Tibial nerve (tissue), 4 donors: ENCODE data around the gene AK4.

Source experiments
- CTCF ChIP-seq, 5 experiments: fragments of 200-600 bp in 3 of 5; fragments of 450-650 bp in 2 of 5; sonication (generic) in 3 of 5; IDR thresholded peaks; one replicate each; pipeline ENCODE4 v1.5.1; 2016 to 2019; ENCODE audit warnings: antibody characterized with exemption in 5 of 5, mild to moderate bottlenecking in 3 of 5, moderate library complexity in 2 of 5
- EP300 ChIP-seq, 2 donors: sonication (generic); formaldehyde crosslinking; IDR thresholded peaks; one replicate each; pipeline ENCODE4 v1.6.1; 2017; ENCODE audit warnings: antibody characterized with exemption in 2 of 2, mild to moderate bottlenecking in 1 of 2
- POLR2A ChIP-seq, 2 donors: fragments of 450-650 bp; IDR thresholded peaks; one replicate each; pipeline ENCODE4 v1.6.1; 2017; ENCODE audit warnings: antibody characterized with exemption in 2 of 2, mild to moderate bottlenecking in 2 of 2, moderate library complexity in 2 of 2

DNA sequence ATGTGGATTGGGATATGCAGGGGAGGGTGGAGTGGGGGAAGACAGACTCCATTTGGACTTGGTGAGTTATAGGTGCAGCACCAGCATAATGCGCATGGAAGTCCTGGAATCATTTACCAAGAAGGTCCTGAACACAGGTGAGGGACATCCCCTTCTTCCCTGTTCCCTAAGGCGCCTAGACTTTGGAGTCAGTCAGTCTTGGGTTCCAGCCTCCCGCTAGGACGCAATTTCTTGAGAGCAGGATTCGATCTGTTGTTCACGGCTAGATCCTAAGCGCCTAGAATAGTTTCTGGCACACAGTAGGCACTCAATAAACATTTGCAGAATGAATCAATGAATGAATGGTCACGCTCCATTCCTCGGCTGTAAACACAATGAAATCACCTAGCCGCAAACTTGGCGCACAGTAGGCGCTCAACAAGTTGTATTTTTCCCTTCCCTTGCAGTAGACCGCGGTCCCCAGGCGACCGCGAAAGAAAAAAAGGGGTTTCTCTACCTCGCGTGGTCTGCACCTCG, 1.0 kb upstream of the AK4 start:
- no peak for TF ChIP-seq CTCF (IDR thresholded peaks at IDR 0.05)
- no peak for TF ChIP-seq POLR2A (IDR thresholded peaks at IDR 0.05)
- TF ChIP-seq EP300 (IDR thresholded peaks at IDR 0.05) = no peak
